ENCODE data around the gene CFAP157. TPM values are rescaled to one million over a fixed set of nuclear protein-coding genes. Genes with fewer than 3 reads are reported as not detected.

The CFAP157 gene
- not detected in 2 replicates for total RNA-seq

DNA sequence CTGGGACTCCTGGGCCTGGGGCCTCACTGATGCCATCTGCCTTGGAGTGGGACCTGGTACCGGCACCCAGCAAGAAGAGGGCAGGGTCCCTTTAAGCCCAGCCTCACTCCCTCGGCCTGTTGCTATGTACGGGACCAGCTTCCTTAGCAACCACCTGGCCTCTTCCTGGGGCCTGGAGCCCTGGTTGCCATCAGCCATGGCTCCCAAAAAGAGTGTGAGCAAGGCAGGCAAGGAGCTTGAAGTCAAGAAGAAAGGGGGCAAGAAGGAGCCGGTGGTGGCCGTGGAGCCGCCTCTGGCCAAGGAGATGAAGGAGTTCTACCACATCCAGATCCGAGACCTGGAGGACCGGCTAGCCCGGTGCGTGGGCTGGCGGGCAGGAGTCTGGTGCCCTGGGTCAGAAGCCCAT, at the start of gene CFAP157:
CFAP157 (plus strand) TSS at position 153 of the 406 bp plus-strand sequence; CDS start at position 197, 44 bp downstream.
- DNase-seq (ENCODE audit: low read depth, low spot score) = no peak

DNA sequence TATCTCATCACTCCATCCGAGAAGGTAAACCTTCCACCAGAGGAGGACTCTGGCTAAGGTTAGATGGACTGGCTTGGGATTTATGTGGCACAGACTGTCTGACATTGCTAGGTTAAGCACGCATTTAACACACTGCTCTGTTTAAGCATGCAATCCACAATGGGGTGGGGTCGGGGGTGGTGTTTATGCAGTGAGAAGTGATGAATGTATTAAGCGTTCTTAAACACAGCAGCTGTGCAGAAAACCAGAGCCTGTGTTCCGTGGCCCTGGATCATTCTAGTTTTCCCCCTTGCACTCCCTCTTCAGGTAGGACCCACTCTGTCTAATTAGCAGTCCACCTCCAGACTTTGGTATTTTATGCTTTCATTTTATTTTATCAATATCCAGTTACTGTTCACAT, 48.4 kb upstream of the CFAP157 start:
- no peak for DNase-seq (ENCODE audit: low read depth, low spot score)

DNA sequence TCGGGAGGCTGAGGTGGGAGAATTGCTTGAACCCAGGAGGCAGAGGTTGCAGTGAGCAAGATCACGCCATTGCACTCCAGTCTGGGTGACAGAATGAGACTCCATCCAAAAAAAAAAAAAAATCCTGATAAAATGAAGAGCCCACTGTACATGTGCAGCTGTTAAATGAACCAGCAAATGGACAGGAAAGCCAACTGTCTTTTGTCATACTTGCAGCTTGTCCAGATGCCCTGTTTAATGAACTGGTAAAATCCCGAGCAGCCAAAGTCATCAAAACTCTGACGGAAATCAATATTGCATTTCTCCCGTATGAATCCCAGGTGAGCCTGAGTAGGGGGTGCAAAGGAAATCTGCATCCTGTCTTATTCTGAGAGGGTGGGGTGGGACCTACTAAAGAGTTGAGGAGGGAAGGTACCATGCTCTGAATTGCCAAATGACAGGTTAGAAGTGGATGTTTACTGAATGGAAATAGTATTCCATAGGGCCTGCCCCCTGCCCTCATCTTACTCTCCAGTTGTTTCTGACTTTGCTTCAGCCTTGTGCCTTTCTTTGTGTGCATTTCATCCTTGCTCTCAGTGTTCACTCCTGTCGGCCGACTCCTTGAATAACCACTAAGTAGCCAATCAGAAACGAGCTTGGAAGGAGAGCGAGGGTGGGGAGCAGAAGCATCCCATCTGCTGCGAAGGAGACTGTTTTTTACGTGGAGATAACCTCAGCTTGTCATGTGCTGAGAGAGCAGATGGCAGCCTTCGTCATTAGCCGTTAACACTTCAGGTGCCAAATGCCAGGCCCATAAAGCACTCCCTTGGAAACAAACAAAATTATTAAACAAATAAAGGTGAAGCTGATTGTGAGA, 45.7 kb upstream of the CFAP157 start:
- DNase-seq (ENCODE audit: low read depth, low spot score) = no peak

DNA sequence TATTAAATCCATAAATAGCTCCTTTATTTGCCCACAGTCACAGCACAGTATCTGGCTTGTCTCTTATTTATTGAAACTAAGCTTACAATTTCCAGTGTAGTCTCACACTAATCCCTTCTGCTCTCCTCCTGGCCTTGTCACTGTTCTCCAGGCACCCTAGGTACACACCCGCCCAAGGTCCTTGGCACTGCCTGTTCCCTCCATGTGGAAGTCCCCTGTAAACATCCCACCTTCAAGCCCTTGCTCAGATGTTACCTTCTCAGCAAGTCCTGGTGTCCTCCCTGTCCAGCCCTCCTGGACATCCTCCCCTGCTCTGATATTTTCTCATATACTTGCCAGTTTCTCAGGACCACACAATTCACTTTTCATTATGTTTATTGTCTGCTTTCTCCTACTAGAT, 44.2 kb upstream of the CFAP157 start:
- DNase-seq (ENCODE audit: low read depth, low spot score) = no peak

DNA sequence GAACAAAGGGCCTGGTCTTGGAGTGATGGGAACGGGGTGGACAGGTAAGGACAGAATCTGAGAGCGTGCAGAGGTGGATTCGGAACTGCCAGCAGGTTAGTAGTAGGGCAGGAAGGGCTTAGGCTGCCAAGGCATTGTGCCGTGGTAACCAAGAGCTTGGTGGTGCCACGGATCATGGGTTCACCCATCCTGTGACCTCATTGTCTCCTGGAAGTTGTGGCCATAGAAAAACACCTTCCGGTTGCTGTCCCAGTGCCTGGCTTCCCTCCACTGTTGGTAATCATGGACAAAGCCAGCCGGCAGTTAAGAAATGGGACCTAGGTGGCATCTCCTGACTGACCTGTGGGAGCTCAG, 42.5 kb upstream of the CFAP157 start:
- DNase-seq (ENCODE audit: low read depth, low spot score) = no peak

DNA sequence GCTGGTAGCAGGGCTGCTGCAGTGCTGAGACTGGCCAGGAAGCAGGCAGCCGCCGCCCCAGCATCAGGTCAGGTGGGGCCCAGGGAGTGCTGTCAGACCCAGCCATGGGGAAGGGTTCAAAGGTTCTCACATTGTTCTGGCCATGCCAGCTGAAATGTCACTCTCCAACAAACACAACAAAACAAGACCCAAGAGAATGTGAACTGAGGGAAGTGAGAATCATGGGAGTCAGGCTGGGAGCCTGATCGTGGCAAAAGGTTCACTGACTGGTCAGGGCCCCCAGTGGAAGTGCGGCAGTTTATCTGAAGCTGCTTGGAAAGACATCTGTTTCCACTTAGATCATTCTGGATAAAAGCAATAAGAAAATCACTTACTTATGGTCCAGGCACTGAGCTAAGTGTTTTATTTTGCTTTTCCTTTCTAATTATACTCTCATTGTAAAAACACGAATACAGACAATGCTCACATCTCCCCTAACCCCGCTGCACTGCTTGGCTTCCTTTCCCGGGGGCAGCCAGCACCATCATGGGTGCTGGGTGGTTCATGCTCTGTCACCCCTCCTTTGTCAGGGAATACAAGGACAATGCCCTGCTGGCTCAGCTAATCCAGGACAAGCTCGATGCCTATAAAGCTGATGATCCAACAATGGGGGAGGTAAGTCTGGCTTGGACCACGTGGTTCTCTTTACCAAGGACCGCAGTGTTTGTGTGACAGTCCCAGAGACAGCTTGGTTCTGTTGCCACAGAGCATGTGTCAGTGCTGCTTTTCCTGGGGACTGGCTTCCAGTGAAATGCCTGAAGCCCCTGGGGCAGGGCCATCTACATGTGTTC, 41.9 kb upstream of the CFAP157 start:
- no peak for DNase-seq (ENCODE audit: low read depth, low spot score)

DNA sequence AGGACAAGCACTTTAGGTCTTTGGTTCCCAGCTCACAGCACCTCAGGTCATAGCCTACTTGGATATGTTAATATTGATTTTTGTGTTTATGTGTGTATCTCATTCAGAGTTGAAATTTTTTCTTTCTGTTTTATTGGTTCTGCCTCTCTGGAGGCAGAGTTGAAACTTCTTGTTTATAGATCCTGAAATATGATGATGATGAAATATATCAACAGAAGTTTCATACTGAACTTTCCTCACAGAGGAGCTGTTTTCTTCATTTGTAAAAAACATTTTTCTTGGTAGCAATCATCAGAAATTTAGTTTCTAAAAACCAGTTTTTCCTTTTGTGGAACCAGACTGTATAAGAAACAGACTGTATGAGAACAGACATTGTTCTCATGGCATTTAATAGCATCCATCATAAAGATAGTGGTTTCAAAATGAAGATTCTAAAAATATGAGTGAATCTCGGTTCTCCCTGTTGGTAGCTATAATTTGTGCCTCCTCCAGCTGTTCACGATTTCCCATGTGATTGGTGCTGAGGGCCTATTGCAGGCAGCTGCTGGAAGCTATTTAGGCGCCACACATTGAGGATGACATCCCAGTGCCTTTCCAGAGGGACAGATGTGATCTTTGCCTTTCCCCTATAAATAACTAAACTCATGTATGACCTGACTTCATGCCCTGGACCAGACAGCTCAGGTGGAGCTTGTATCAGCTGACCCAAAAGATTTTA, 39.5 kb upstream of the CFAP157 start:
- no peak for DNase-seq (ENCODE audit: low read depth, low spot score)

DNA sequence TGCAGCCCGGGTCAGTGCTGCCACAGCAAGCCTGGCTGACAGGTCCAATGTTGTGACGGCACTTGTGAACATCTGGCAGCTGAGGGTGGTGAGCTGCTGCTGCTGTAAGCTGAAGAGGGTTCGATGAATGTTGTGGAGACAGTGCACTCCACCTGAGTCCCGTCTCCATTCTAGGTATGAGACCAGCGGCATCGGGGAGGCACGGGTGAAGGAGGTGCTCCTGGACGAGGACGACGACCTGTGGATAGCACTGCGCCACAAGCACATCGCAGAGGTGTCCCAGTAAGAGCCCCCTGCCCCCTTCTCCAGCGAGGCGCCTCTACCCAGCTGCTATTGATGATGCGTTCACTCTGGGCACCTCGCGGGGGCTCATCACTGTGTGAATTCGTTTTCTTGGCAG, 38.9 kb upstream of the CFAP157 start:
- DNase-seq (ENCODE audit: low read depth, low spot score) = no peak

DNA sequence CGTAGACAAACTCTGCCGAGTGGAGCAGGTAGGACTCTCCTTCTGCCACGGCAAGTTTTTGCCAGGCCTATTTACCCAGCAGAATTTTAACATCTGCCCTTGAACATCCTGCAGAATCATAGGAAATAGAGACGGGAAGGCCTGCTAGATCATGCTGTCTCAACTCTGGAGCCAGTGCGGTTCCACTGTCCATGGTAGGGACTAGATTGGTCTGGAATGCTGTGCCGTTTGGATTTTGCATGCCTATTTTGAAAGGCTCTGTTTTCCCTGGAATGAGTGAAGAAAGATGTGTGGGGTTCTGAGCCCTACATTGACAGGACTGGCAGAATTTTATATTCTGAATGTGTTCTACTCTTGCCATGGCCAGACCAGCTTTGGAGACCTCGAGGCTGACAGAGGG, 33.6 kb upstream of the CFAP157 start:
- DNase-seq (ENCODE audit: low read depth, low spot score) = no peak

DNA sequence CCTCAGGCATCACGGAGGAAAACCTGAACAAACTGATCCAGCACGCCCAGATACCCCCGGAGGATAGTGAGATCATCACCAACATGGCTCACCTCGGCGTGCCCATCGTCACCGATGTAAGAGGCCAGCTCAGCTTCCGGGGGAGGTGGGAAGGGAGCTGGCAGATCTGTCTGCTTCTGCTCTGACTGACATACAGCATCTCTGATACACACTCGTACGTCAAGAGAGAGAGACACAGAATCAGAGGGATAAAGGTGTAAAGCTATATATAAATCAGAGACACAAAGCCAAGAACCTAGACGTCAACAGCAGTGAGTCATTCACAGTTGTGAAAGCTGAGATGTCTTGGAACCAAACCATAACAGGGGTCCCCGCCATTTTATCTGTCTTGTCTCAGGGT, 30.1 kb upstream of the CFAP157 start:
- DNase-seq (ENCODE audit: low read depth, low spot score) = no peak

DNA sequence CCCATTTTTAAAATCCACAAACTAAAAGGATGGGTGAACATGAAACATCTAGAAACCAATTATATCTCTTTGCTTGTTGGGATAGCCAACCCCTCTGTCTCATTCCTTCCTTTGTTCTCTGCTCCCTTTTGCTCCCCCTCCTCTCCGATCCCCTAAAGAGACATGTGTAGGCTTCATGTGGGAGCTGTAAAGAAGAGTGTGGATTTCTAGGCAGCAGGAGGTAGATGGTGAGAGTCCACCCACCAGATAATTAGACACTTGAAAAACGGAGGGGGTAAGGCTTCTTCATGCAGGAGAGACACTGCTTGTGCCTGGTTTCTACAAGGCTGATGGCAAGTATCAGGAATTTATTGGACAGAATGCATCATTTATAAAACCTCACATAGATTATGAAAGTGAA, 27.3 kb upstream of the CFAP157 start:
- DNase-seq (ENCODE audit: low read depth, low spot score) = no peak

DNA sequence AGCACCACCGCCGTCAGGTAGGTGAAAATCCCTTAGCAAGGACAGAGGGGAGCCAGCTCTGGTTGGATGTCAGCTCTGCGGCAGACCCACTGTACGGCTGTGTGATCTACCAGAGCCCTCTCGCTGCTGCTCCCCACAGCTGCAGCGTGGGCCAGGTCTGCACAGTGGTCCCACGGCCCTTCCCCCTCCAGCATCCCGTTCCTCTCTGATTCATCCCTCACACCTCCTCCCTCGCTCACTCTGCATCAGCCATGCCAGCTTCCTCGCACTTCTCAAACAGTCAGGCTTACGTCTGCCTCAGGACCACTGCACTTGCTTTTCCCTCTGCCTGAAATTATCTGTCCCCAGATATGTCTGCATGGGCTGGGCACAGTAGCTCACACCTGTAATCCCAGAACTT, 26.6 kb upstream of the CFAP157 start:
- no peak for DNase-seq (ENCODE audit: low read depth, low spot score)

DNA sequence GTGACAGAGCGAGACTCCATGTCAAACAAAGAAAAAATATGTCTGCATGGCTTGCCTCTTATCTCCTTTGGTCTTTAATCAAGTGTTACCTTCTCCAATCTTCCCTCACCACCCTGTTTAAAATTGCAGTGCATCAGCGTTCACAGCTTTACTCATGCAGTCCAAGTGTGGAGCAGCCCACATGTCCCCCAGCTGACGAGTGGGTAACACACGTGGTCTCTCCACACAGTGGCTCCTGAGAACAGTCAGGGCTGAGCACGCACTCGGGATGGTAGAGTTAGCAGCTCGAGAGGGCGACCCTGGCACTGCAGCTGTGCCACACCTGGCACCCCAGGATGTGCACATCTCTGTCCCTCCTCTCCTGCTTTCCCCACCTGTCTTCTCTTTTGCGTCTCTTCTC, 25.9 kb upstream of the CFAP157 start:
- DNase-seq (ENCODE audit: low read depth, low spot score) = no peak

DNA sequence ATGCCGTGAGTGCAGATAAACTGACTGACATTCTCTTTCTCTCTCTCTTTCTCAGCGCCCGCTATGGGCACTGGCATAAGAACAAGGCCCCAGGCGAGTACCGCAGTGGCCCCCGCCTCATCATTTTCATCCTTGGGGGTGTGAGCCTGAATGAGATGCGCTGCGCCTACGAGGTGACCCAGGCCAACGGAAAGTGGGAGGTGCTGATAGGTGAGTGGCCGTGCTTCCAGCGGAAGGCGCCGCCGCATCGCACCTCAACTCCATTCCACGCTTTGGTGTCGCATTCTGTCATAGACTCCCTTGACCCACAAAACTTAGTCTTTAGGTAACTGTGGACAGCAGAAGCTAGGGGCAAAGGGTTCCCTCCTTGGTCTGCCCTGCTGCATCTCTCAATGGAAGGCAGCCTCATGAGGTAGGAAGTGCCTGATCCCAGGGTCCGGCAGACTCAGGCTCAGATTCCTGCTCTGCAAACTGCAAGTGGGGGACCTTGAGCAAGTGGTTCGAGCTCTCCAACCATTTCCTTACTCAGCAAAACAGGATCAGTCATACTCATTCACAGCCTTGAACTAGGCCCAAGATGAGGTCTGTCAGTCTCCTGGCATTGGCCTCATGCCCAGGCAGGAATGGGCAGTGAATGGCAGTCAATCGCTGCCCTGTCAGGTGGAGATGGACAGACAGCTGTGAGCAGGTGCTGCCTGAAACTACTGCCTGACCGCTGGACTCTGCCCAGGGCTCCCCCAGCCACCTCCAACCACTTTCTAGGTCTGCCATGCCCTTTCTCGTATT, 24.2 kb upstream of the CFAP157 start:
- DNase-seq (ENCODE audit: low read depth, low spot score) = no peak

DNA sequence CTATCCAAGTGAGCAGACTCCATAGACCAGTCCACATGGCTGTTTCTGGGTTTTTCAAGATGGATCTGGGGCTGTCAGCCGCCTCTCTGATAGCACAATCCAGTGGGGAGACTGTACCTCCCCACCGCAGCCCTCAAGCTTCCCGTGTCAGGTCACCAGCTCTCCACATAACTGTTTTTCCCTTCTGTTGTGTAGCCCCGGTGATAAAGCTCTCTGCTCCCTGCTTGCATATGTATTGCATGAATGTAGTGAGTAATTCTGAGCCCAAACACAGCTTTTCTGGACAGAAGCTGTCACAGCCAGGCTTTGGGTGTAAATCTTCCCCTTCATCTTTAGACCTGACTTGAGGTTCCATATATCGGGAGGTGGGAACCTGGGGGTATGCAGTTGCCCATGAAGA, 23.1 kb upstream of the CFAP157 start:
- DNase-seq (ENCODE audit: low read depth, low spot score) = no peak

DNA sequence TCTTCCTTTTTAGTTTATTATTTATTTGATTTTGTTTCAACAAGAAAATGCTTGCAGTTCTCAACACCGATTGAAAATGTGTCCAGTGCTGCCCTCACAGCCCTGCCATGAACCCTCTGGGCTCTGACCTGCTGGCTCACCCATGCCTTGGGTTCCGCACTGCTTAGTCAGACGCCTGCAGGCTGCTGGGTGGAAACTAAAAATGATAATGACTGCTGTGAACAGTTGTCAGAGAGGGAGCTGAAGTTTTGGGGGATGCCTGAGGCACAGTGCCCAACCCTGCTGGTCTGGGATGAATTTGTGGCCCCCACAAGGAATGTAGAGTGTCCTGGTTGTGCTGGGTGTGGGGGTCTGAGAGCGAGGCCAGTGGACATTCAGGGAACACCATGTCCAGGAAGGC, 22.2 kb upstream of the CFAP157 start:
- DNase-seq (ENCODE audit: low read depth, low spot score) = no peak

DNA sequence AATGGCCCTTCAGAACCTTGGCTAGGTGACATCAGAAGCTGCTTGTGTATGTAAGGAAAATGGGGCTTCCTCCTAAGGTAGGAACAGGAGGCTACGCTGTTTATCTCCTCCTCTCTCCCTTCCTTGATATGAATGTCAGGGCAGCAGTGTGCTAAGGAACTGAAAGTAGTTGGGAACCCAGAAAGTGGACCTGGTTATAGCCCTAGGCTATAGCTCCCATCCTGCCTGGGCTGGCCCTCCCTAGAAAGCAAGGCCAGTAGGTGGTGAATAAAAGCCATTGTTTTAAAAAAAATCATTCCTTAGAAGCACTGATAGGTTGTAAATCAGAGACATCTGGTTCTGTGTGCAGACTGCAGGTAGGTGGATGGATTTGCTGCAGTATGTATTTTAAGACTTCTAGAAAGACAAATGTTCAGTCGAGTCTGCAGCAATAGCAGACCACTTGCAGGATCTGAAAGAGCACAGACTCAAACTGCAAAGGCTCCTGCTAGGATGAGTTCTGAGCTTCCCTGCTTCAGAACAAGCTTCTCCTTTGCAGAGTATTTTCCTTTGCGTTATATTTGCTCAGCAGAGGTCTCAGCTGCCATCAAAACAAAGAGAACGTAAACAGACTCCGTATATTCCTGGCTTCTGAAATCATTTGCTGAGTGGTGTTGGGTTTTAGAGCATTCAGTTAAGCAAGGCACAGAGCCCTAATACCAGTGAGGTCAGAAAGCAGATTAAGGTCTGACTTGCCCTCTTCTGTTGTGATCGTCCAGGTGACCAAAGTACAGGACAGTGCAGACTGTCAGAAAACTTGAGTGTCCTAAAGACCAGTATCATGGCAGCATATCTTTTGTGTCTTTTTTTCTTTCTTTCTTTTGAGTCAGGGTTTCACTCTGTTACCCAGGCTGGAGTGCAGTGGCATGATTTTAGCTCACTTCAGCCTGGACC, 20.1 kb upstream of the CFAP157 start:
- no peak for DNase-seq (ENCODE audit: low read depth, low spot score)

DNA sequence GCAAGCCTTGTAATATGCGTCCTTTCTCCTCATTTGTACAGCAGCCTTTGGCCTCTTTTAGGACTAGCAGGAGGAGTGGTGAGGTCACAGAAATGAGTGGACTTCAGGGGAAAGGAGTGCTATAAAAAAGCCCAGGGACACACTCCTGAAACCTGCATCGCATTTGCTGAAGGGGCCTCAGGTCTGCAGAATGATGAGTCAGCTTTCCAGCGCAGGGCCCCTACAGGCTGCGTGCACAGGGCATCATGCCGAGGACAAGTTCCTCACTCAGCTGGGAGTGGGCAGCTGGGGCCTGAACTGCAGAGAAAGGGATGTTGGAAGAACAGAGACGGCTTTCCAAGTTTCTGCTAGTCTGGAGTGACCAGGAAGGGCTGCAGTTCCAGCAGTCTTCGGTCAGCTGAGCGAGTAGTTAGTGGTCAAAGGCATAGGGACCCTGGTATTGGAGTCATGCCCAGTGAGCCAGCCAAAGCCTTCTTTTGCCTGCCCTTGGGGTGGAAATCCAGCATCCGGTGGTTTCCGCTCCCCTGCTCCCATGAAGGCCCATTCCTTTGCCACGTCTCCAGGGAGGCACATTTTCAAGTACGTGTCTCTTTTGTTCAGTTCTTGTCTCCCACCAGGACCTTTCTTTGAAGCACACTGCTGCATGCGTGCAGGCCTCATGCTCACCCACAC, 17.3 kb upstream of the CFAP157 start:
- DNase-seq (ENCODE audit: low read depth, low spot score) = no peak

DNA sequence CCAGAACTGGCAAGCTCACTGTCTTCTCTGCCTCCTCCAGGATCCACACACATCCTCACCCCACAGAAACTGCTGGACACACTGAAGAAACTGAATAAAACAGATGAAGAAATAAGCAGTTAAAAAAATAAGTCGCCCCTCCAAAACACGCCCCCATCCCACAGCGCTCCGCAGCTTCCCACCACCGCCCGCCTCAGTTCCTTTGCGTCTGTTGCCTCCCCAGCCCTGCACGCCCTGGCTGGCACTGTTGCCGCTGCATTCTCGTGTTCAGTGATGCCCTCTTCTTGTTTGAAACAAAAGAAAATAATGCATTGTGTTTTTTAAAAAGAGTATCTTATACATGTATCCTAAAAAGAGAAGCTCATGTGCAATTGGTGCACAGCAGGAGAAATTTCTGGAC, 16.1 kb upstream of the CFAP157 start:
- no peak for DNase-seq (ENCODE audit: low read depth, low spot score)

DNA sequence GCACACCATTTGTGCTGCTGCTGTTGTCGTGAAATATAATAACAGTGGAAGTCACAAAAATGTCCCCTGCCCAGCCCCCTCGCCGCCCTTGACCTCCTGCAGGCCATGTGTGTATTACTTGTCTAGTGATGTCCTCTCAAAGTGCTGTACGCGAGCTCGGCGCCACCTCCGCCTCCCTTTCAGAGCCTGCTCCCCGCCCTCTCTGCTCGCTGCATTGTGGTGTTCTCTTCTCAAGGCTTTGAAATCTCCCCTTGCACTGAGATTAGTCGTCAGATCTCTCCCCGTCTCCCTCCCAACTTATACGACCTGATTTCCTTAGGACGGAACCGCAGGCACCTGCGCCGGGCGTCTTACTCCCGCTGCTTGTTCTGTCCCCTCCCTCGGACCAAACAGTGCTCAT, 14.7 kb upstream of the CFAP157 start:
- DNase-seq (ENCODE audit: low read depth, low spot score) = no peak
